OCI-M1 (cell line): ENCODE results near the gene OGFOD2.
A peak's percentile ranks its signal among the peaks of the same experiment; 100 is the strongest.

Source experiments
- DNase-seq: peaks from one replicate; lab custom pipeline; 2025; lab: John Stamatoyannopoulos, UW

The OGFOD2 gene

GRCh38 chr12:122977655-122978392, 2.8 kb downstream of the OGFOD2 start:
- no peak for DNase-seq

GRCh38 chr12:122978507-122978955, 3.5 kb downstream of the OGFOD2 start:
- no peak for DNase-seq

GRCh38 chr12:122979001-122979907, 4.2 kb downstream of the OGFOD2 start:
- DNase-seq: no peak

- DNase-seq: peak; percentile 60
Observed at GRCh38 chr12:122979908-122980182, 4.8 kb downstream of the OGFOD2 start.

- DNase-seq: peak; percentile 81
Observed at GRCh38 chr12:122980183-122981035, 5.4 kb downstream of the OGFOD2 start, which contains the start of gene ARL6IP4. Gene ARL6IP4, plus strand, starts transcription at chr12:122980681. Its CDS starts 459 bp downstream, at chr12:122981140.

GRCh38 chr12:122981036-122981471, 6.0 kb downstream of the OGFOD2 start:
- peak; percentile 56 for DNase-seq

- no peak for DNase-seq
Observed at GRCh38 chr12:122981587-122982476, 6.8 kb downstream of the OGFOD2 start.

- DNase-seq: no peak
Observed at GRCh38 chr12:122982477-122982815, 7.4 kb downstream of the OGFOD2 start.

GRCh38 chr12:122982963-122983788, 8.1 kb downstream of the OGFOD2 start:
- no peak for DNase-seq

GRCh38 chr12:122983789-122984515, 8.9 kb downstream of the OGFOD2 start:
- peak; percentile 72 for DNase-seq

GRCh38 chr12:122984612-122985337, 9.7 kb downstream of the OGFOD2 start:
- DNase-seq: peak; percentile 88

- no peak for DNase-seq
Observed at GRCh38 chr12:122985338-122986257, 10.6 kb downstream of the OGFOD2 start.

- no peak for DNase-seq
Observed at GRCh38 chr12:122986258-122986871, 11.3 kb downstream of the OGFOD2 start.

GRCh38 chr12:122987086-122987951, 12.3 kb downstream of the OGFOD2 start:
- no peak for DNase-seq

- no peak for DNase-seq
Observed at GRCh38 chr12:122988036-122988435, 13.0 kb downstream of the OGFOD2 start.

- DNase-seq: no peak
Observed at GRCh38 chr12:122988612-122989212, 13.7 kb downstream of the OGFOD2 start.
